SK-N-SH (cell line): ENCODE results near the gene CCDC13.

Experiments
- PBX3 ChIP-seq: IDR thresholded peaks from 2 replicates; pipeline ENCODE4; 2012
- TEAD4 ChIP-seq: IDR thresholded peaks from 2 replicates; pipeline ENCODE4 v1.4.0; 2012; ENCODE audit warnings: mild to moderate bottlenecking, borderline replicate concordance; ENCODE audit not compliant: insufficient read depth
- YY1 ChIP-seq: IDR thresholded peaks from 2 replicates; pipeline ENCODE4 v1.4.0; 2012; ENCODE audit warnings: low read depth, mild to moderate bottlenecking

GRCh38 chr3:42735615-42736014 lies 37.4 kb downstream of the CCDC13 start:
- TF ChIP-seq PBX3 (no peak), TEAD4 (no peak), YY1 (no peak)
